Measurements from ENCODE around the gene GLI2. TPM values are rescaled to one million over a fixed set of nuclear protein-coding genes. Genes with fewer than 3 reads are reported as not detected.

The GLI2 gene
- total RNA-seq, 2 donors from 2014 or later = 4.9 to 5.4 TPM

DNA sequence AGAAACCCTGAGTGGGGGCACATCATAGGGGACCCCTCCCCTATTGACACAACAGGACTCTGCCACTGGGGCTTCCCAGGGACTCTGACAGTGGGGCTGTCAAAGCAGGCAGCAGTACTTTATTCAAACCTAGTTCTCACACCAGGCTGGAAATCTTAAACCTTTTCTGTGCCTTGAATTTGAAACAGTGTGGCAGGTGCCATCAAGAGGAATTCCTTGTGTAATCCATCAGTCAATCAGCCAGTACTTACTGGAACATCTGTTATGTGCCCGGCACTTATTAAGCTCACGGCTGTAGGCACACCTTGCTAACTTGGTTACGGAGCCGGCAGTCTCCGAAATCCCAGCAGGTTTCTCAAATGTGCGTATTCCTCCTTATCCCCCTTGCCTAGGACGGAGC lies 12.0 kb downstream of the GLI2 start:
- Histone ChIP-seq H3K27me3 (replicated peaks; ENCODE audit: insufficient read depth) (no peaks in the 10 kb centered on the region), H3K27ac (no peak overlapping the region), H3K9me3 (no peaks in the 10 kb centered on the region), H3K4me1 (ENCODE audit: control insufficient read depth in 1 of 2, low read depth in 2 of 2) (peaks cover 0 to 9% of the 10 kb centered on the region in 2 donors), H3K4me3 (no peak overlapping the region), H3K36me3 (no peaks in the 10 kb centered on the region)
- TF ChIP-seq, protein P1, sequence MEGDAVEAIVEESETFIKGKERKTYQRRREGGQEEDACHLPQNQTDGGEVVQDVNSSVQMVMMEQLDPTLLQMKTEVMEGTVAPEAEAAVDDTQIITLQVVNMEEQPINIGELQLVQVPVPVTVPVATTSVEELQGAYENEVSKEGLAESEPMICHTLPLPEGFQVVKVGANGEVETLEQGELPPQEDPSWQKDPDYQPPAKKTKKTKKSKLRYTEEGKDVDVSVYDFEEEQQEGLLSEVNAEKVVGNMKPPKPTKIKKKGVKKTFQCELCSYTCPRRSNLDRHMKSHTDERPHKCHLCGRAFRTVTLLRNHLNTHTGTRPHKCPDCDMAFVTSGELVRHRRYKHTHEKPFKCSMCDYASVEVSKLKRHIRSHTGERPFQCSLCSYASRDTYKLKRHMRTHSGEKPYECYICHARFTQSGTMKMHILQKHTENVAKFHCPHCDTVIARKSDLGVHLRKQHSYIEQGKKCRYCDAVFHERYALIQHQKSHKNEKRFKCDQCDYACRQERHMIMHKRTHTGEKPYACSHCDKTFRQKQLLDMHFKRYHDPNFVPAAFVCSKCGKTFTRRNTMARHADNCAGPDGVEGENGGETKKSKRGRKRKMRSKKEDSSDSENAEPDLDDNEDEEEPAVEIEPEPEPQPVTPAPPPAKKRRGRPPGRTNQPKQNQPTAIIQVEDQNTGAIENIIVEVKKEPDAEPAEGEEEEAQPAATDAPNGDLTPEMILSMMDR (IDR thresholded peaks at IDR 0.05) = no peak
- ATAC-seq (ENCODE audit: insufficient number of reproducible peaks, low FRiP score, low read depth) = no peak
- no peak for DNase-seq (ENCODE audit: low spot score)

DNA sequence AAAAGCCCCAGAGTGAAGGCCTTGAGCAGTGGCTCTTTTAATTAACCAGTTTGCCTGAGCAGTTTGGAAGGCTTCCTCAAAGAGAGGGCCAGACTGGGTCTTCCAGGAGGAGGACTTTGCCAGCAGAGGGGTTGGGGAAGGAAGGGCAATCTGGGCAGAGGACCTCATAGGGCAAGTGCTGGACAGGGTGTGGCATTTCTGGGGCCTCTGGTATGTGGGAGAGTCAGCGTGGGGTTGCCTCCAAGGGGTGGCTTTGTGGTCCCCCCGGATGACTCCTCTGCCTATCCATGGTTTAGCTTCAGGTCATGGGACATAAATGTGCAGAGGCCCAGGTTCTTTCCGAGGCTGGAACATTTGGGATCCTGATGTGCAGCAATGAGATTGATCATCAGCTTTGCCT lies 12.6 kb downstream of the GLI2 start:
- H3K27me3 ChIP-seq (replicated peaks; ENCODE audit: insufficient read depth) = no peaks in the 10 kb centered on the region
- H3K4me3 ChIP-seq = no peak overlapping the region
- H3K27ac ChIP-seq = no peak overlapping the region
- H3K36me3 ChIP-seq = no peaks in the 10 kb centered on the region
- TF ChIP-seq, protein P1 (IDR thresholded peaks at IDR 0.05) = no peak
- no peaks in the 10 kb centered on the region for H3K9me3 ChIP-seq
- ATAC-seq (ENCODE audit: insufficient number of reproducible peaks, low FRiP score, low read depth) (no peak), DNase-seq (ENCODE audit: low spot score) (no peak)
- peaks cover 0 to 9% of the 10 kb centered on the region in 2 donors for H3K4me1 ChIP-seq (ENCODE audit: control insufficient read depth in 1 of 2, low read depth in 2 of 2)

DNA sequence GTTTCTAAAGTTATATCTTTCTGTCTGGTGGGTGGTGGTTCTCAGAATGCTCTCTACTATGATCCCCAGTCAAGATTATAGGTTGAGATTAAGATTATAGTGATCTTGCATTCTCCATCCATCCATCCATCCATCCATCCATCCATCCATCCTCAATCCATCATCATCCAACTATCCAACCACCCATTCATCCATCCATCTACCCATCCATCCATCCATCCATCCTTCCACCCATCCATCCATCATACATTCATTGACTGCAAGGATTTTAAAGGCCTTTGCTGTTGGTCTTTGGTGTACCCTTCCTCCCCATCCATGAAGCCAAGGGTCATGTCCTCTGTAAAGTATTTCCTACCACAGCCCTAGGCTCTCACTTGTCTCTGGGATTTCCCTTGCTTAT lies 13.1 kb downstream of the GLI2 start:
- TF ChIP-seq, protein P1 (IDR thresholded peaks at IDR 0.05) = no peak
- no peak for ATAC-seq (ENCODE audit: insufficient number of reproducible peaks, low FRiP score, low read depth)

DNA sequence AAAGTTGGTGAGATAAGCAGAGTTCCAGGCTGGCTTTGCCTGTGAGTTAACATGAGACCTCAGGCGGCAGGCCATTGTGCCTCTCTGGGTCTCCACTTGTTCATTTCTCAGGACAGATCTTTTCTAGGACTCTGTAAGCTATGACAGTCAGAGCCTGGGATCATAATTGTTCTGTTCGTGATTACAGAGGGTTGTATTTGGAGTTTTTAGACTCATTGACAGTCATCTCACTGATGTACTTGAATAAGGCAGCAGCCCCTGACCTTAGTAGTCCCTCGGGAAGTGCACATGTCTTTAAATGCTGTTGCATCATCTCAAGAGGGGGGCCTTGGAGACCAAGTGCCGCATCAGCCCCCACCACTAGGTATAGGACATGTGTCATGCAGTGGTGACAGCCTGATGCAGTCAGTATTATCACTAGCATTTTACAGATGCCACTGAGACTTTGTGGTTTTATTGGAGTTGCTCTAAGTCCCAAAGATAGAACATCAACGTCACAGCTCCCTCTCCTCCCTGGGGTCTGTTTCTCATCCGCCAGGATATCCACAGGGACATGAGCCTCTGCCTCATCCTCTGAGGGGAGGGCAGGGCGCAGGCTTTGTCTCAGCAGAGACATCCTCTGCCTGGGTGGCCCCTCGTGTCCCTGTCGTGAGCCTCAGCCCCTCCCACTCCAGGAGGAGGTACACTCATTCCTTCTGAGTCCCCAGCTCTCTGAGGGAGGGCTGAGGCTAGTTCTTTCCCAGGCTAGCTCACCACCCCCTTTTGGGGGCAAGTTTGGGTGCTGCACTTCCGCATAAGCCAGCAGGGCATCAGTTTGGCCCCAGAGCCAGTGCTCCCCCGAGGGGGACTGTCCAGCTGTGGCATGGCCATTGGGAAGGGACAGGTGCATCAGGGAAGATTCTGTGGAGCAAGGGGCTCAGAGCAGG lies 14.1 kb downstream of the GLI2 start:
- Histone ChIP-seq H3K27ac (no peak overlapping the region), H3K36me3 (no peaks in the 10 kb centered on the region), H3K9me3 (no peaks in the 10 kb centered on the region), H3K4me3 (no peak overlapping the region), H3K4me1 (ENCODE audit: control insufficient read depth in 1 of 2, low read depth in 2 of 2) (peaks cover 0 to 9% of the 10 kb centered on the region in 2 donors), H3K27me3 (replicated peaks; ENCODE audit: insufficient read depth) (no peaks in the 10 kb centered on the region)
- ATAC-seq (ENCODE audit: insufficient number of reproducible peaks, low FRiP score, low read depth) = no peak
- no peak for DNase-seq (ENCODE audit: low spot score)
- TF ChIP-seq, protein P1 (IDR thresholded peaks at IDR 0.05) = no peak

More for the DNA sequence above, 13.1 kb downstream of the GLI2 start:
- Histone ChIP-seq H3K36me3 (no peaks in the 10 kb centered on the region), H3K4me1 (ENCODE audit: control insufficient read depth in 1 of 2, low read depth in 2 of 2) (peaks cover 0 to 9% of the 10 kb centered on the region in 2 donors), H3K27ac (no peak overlapping the region), H3K4me3 (no peak overlapping the region), H3K9me3 (no peaks in the 10 kb centered on the region), H3K27me3 (replicated peaks; ENCODE audit: insufficient read depth) (no peaks in the 10 kb centered on the region)
- DNase-seq (ENCODE audit: low spot score) = no peak

DNA sequence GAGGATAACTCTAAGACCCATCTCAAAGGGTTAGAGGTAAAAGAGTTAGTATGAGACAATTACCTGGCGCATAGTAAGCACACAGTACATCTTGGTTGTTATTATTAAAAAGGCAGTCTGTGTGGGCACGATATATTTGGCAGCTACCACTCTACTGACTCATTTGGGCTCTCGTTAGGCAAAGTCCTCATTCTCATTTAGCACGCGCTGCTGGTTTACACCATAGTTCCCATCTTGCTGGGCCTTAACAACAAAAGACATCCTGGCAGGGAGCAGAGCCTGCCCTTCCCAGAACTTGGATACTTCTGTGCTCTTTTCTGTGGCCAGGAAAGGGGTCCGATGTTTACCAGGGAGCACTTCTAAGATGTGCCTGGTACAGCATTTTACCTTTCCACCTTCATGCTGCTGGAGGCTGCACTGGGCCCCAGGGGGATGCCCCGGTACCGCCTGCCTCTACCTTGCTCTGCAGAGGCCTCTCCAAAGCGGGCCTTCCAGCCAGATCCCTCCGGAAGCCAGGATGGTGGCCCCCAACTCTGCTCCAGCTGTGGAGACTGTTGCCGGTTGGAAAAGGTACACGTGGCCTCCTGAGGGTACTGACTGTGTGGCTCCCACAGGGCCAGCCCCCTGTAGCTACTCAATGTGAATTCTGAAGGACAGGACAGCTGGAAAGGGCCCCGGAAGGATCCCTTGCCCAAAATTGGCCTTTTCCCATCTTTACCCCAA lies 15.0 kb downstream of the GLI2 start:
- ATAC-seq (ENCODE audit: insufficient number of reproducible peaks, low FRiP score, low read depth) (no peak), DNase-seq (ENCODE audit: low spot score) (no peak)
- TF ChIP-seq, protein P1 (IDR thresholded peaks at IDR 0.05) = no peak
- no peak overlapping the region for H3K27ac ChIP-seq
- no peaks in the 10 kb centered on the region for H3K36me3 ChIP-seq
- H3K4me3 ChIP-seq = no peak overlapping the region
- H3K4me1 ChIP-seq (ENCODE audit: control insufficient read depth in 1 of 2, low read depth in 2 of 2) = peaks cover 0 to 9% of the 10 kb centered on the region in 2 donors
- no peaks in the 10 kb centered on the region for H3K9me3 ChIP-seq
- no peaks in the 10 kb centered on the region for H3K27me3 ChIP-seq (replicated peaks; ENCODE audit: insufficient read depth)

All from thoracic aorta (tissue), 2 donors.